Stimulated activated CD4-positive, alpha-beta T cell treated with anti-CD3 and anti-CD28 coated beads, Interleukin-12 subunit alpha, Interleukin-12 subunit beta, amount 100 ng/mL, for 48 hours (primary cell): ENCODE data around the gene FAM184B.
"Not testable (repeated sequence)": the region's sequence is repeated elsewhere in the genome, so short reads cannot be mapped to it uniquely, and the experiment has no call there.

Source experiments
- DNase-seq, 3 donors: peaks; one replicate each; pipeline ENCODE4 v3.0.0-alpha.2; 2020; ENCODE audit warnings: low read depth in 2 of 3, low spot score in 1 of 3

FAM184B gene

DNA sequence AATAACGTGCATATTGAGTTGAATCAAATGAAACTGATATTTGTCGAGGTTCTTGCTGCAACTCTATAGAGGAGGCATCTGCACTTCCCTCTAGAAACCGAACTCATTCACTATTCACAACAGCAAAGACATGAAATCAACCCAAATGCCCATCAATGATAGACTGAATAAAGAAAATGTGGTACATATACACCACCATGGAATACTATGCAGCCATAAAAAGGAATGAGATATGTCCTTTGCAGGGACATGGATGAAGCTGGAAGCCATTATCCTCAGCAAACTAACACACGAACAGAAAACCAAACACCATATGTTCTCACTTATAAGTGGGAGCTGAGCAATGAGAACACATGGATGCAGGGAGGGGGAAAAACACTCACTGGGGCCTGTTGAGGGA is 96.8 kb downstream of the FAM184B start:
- not testable (repeated sequence) for DNase-seq

- no peak for DNase-seq
Measured at GRCh38 chr4:17682222-17682566, 99.2 kb downstream of the FAM184B start.

GRCh38 chr4:17681281-17682221 is 99.9 kb downstream of the FAM184B start:
- DNase-seq: no peak

GRCh38 chr4:17680559-17681280 is 100.7 kb downstream of the FAM184B start:
- no peak for DNase-seq

DNA sequence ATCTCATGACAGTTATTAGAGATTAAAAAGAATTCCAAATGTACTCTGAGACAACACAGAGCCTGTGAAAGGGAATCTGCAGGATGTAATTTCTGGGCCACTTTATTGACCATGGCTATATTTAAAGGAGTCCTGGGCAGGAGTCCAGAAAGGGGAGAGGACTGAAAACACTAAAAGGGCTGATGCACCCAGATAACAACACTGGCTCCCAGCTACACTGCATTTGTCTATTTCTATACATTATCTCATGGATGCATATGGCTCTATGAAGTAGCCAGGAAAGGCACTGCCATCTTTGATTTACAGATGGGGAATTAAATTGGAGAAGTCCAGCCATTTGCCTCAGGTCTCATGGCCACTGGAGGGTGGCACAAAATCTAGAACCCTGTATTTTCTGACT is 111.0 kb downstream of the FAM184B start:
- DNase-seq: no peak

- DNase-seq: no peak
Measured at GRCh38 chr4:17667653-17668201, 113.7 kb downstream of the FAM184B start.

DNA sequence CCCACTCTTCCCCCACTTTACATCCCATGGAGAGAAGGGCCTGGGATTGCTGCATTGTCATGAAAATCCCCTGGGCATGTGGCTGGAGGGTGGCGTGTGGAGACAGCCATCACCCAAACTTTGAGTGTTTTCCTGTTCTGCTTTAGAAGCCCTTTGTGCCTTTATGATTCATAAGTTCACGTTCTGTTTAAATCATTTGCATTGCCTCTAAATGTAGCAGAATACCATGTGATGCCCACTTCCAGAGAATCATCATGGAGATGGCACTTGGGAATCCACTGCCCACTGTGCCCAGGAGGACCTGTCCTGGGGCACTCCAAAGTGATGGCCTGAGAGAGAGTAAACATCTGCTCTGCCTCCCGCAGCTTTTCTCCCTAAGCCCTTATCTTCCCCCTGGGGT is 114.2 kb downstream of the FAM184B start:
- DNase-seq: no peak

DNA sequence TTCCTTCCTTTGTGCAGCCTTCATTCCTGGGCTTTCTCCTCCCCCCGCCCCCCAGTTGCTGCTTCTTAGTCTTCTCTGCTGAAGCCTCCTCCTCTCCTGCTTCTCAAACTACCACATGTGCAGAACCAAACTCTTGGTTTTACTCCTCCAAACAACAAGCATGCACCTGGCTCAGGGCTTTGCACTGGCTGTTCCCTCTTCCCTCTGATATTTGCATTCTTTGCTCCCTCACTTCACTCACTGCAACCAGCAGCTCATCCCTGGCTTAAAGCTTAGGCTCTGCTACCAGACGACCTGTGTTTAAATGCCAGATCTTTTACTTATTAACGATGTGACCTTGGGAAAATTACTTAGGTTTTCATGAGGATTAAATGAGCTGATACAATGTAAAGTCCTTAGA is 115.6 kb downstream of the FAM184B start:
- DNase-seq: no peak

DNA sequence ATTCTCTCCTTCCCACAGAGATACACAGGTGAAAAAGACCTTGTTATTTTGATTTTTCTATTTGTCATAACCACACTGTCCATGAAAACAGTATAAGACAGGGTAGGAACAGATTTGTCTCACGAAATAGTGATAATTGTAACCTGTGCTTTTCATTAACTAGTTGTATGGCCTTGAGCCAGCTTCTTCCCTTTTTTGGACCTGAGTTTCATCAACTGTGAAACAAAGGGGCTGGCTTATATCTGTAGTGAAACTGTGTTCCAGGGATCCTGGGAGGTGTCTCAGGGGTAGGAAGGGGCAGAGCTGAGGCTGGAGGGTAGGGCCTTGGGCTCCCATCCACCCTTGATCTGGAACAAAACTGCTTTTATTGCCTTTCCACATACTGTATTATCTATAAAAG is 116.1 kb downstream of the FAM184B start:
- no peak for DNase-seq

DNA sequence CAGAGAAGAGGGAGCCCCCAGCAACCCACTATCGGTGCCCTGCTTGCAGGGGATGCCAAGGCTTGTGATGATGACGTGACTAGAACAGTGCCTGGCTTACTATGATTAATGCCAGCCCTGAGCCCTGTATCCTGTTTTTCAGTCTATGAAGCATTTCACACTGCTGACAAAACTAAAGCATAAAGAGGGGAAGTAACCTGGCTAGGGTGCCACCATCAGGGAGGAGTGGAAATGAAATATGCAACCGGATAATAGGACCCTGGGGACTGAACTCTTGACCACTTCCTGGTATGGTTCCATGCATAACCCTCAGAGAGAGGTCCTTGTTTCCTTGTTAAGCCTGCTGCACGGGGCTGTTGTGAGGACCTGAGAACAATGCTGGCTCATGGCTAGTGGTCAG is 116.7 kb downstream of the FAM184B start:
- DNase-seq: no peak

DNA sequence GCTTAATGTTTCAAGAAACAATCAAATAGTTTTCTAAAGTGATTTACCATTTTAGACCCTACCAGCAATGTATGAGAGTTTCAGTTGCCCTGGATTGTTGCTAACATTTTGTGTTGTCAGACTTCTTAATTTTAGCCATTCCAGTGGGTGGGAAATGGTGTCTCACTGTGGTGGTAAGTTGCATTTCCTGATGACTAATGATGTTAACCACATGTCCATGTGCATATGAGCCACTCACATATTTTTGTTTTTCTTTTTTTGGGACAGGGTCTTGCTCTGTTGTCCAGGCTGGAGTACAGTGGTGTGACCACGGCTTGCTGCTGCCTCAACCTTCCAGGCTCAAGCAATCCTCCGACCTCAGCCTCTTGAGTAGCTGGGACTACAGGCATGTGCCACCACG is 118.7 kb downstream of the FAM184B start:
- no peak for DNase-seq

- DNase-seq: not testable (repeated sequence)
Measured at GRCh38 chr4:17659196-17659595, 122.2 kb downstream of the FAM184B start.

GRCh38 chr4:17657849-17658248 is 123.6 kb downstream of the FAM184B start:
- no peak for DNase-seq

- no peak for DNase-seq
Measured at GRCh38 chr4:17657090-17657489, 124.3 kb downstream of the FAM184B start.

- DNase-seq: no peak
Measured at GRCh38 chr4:17654701-17655100, 126.7 kb downstream of the FAM184B start.

- no peak for DNase-seq
Measured at GRCh38 chr4:17650406-17650805, 131.0 kb downstream of the FAM184B start.

- no peak for DNase-seq
Measured at GRCh38 chr4:17647927-17648326, 133.5 kb downstream of the FAM184B start.

GRCh38 chr4:17647176-17647806 is 134.1 kb downstream of the FAM184B start:
- DNase-seq: no peak

GRCh38 chr4:17646693-17647092 is 134.7 kb downstream of the FAM184B start:
- no peak for DNase-seq

GRCh38 chr4:17642398-17642783 is 139.0 kb downstream of the FAM184B start:
- no peak for DNase-seq

GRCh38 chr4:17639136-17639535 is 142.3 kb downstream of the FAM184B start:
- DNase-seq: no peak
